ENCODE results near the gene PMFBP1.

Gene PMFBP1, protein sequence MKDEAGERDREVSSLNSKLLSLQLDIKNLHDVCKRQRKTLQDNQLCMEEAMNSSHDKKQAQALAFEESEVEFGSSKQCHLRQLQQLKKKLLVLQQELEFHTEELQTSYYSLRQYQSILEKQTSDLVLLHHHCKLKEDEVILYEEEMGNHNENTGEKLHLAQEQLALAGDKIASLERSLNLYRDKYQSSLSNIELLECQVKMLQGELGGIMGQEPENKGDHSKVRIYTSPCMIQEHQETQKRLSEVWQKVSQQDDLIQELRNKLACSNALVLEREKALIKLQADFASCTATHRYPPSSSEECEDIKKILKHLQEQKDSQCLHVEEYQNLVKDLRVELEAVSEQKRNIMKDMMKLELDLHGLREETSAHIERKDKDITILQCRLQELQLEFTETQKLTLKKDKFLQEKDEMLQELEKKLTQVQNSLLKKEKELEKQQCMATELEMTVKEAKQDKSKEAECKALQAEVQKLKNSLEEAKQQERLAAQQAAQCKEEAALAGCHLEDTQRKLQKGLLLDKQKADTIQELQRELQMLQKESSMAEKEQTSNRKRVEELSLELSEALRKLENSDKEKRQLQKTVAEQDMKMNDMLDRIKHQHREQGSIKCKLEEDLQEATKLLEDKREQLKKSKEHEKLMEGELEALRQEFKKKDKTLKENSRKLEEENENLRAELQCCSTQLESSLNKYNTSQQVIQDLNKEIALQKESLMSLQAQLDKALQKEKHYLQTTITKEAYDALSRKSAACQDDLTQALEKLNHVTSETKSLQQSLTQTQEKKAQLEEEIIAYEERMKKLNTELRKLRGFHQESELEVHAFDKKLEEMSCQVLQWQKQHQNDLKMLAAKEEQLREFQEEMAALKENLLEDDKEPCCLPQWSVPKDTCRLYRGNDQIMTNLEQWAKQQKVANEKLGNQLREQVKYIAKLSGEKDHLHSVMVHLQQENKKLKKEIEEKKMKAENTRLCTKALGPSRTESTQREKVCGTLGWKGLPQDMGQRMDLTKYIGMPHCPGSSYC

GRCh38 chr16:72172105-72173034 is at the start of gene PMFBP1:
Gene PMFBP1, minus strand, starts transcription at chr16:72172155. Its CDS starts 947 bp downstream, at chr16:72171208.
- TF ChIP-seq SUZ12 (IDR thresholded peaks at IDR 0.05; ENCODE audit: extremely low read depth, insufficient read depth, insufficient read length) (no peak), ZNF274 (IDR thresholded peaks at IDR 0.05; ENCODE audit: low read depth, low read length) (no peak), YY1 (IDR thresholded peaks at IDR 0.05; ENCODE audit: insufficient read depth, insufficient read length) (no peak)
- Histone ChIP-seq H3K9ac (ENCODE audit: insufficient read length, low read depth) (no peak within 1 kb of the TSS), H3K9me3 (ENCODE audit: insufficient read depth, low read length) (peaks cover 7% of the 10 kb centered on the region; the same call in 1 of the 2 replicates), H3K27me3 (ENCODE audit: insufficient read depth, insufficient read length) (no peaks in the 10 kb centered on the region), H3K4me1 (ENCODE audit: insufficient read depth, insufficient read length) (no peaks in the 10 kb centered on the region), H3K4me3 (ENCODE audit: insufficient read length, low read depth) (no peak within 1 kb of the TSS), H3K36me3 (ENCODE audit: insufficient read depth, insufficient read length, low read length) (no peaks in the 10 kb centered on the region)
- no peak for DNase-seq (ENCODE audit: low read depth, low spot score)

DNA sequence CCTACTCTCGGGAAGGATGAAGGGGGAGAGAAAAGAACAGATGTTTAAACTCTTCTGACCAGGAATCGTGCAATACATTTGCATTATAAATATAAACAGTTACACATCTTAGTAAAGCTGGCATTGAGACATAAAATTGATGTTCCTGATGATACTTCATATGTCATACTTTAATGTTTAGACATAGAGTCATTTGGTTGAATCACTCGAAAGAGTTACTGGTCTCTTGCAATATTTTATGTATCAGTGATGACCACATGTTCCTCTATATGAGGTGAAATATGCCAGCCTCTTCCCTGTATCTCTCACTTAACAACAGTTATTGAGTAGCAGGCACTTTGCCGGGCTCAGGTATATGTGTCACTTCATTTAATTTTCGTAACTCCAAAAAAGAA is 49.7 kb upstream of the PMFBP1 start:
- Histone ChIP-seq H3K27me3 (ENCODE audit: insufficient read depth, insufficient read length) (no peaks in the 10 kb centered on the region), H3K9me3 (ENCODE audit: insufficient read depth, low read length) (no peaks in the 10 kb centered on the region)
- no peak for DNase-seq (ENCODE audit: low read depth, low spot score)

GRCh38 chr16:72220875-72221629 is 49.1 kb upstream of the PMFBP1 start:
- Histone ChIP-seq H3K9me3 (ENCODE audit: insufficient read depth, low read length) (no peaks in the 10 kb centered on the region), H3K9ac (ENCODE audit: insufficient read length, low read depth) (no peak overlapping the region), H3K36me3 (ENCODE audit: insufficient read depth, insufficient read length, low read length) (no peaks in the 10 kb centered on the region), H3K27me3 (ENCODE audit: insufficient read depth, insufficient read length) (no peaks in the 10 kb centered on the region), H3K4me1 (ENCODE audit: insufficient read depth, insufficient read length) (no peaks in the 10 kb centered on the region), H3K4me3 (ENCODE audit: insufficient read length, low read depth) (no peak overlapping the region)
- TF ChIP-seq YY1 (IDR thresholded peaks at IDR 0.05; ENCODE audit: insufficient read depth, insufficient read length) (no peak), SUZ12 (IDR thresholded peaks at IDR 0.05; ENCODE audit: extremely low read depth, insufficient read depth, insufficient read length) (no peak), ZNF274 (IDR thresholded peaks at IDR 0.05; ENCODE audit: low read depth, low read length) (no peak)
- DNase-seq (ENCODE audit: low read depth, low spot score) = no peak

More for the DNA sequence above, 49.7 kb upstream of the PMFBP1 start:
- H3K4me3 ChIP-seq (ENCODE audit: insufficient read length, low read depth) = no peak overlapping the region
- H3K36me3 ChIP-seq (ENCODE audit: insufficient read depth, insufficient read length, low read length) = no peaks in the 10 kb centered on the region
- no peaks in the 10 kb centered on the region for H3K4me1 ChIP-seq (ENCODE audit: insufficient read depth, insufficient read length)
- no peak overlapping the region for H3K9ac ChIP-seq (ENCODE audit: insufficient read length, low read depth)
- TF ChIP-seq YY1 (IDR thresholded peaks at IDR 0.05; ENCODE audit: insufficient read depth, insufficient read length) (no peak), SUZ12 (IDR thresholded peaks at IDR 0.05; ENCODE audit: extremely low read depth, insufficient read depth, insufficient read length) (no peak), ZNF274 (IDR thresholded peaks at IDR 0.05; ENCODE audit: low read depth, low read length) (no peak)

- H3K4me1 ChIP-seq (ENCODE audit: insufficient read depth, insufficient read length) = no peaks in the 10 kb centered on the region
- H3K4me3 ChIP-seq (ENCODE audit: insufficient read length, low read depth) = no peak overlapping the region
- H3K9ac ChIP-seq (ENCODE audit: insufficient read length, low read depth) = no peak overlapping the region
- no peaks in the 10 kb centered on the region for H3K27me3 ChIP-seq (ENCODE audit: insufficient read depth, insufficient read length)
- 0 out of 2 replicates have a peak, but pooled peaks cover 5% of the 10 kb centered on the region for H3K9me3 ChIP-seq (ENCODE audit: insufficient read depth, low read length)
- DNase-seq (ENCODE audit: low read depth, low spot score) = no peak
- H3K36me3 ChIP-seq (ENCODE audit: insufficient read depth, insufficient read length, low read length) = no peaks in the 10 kb centered on the region
- TF ChIP-seq YY1 (IDR thresholded peaks at IDR 0.05; ENCODE audit: insufficient read depth, insufficient read length) (no peak), ZNF274 (IDR thresholded peaks at IDR 0.05; ENCODE audit: low read depth, low read length) (no peak), SUZ12 (IDR thresholded peaks at IDR 0.05; ENCODE audit: extremely low read depth, insufficient read depth, insufficient read length) (no peak)
Observed at GRCh38 chr16:72219282-72219681, 47.3 kb upstream of the PMFBP1 start.

DNA sequence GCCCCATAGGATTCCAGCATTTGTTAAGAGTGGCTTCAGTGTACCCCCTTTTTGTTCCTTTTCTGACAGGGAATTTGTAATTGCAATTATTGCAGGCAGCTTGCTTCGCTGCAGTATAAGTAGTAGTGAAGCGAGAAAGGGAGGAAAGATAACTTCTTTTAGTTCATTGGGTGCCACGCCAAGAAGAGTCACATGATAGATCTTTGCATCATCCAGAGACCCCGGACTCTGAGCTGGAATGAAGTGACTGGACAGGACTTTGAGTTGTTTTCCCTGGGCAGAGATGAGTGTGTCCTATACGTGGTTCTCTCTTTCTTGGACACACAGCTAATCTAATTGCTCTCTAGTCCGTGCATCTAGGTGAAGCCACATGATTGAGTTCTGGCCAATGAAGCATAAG is 44.8 kb upstream of the PMFBP1 start:
- Histone ChIP-seq H3K4me1 (ENCODE audit: insufficient read depth, insufficient read length) (no peaks in the 10 kb centered on the region), H3K9me3 (ENCODE audit: insufficient read depth, low read length) (0 out of 2 replicates have a peak, but pooled peaks cover 6% of the 10 kb centered on the region), H3K27me3 (ENCODE audit: insufficient read depth, insufficient read length) (no peaks in the 10 kb centered on the region), H3K9ac (ENCODE audit: insufficient read length, low read depth) (no peak overlapping the region), H3K4me3 (ENCODE audit: insufficient read length, low read depth) (no peak overlapping the region), H3K36me3 (ENCODE audit: insufficient read depth, insufficient read length, low read length) (no peaks in the 10 kb centered on the region)
- TF ChIP-seq YY1 (IDR thresholded peaks at IDR 0.05; ENCODE audit: insufficient read depth, insufficient read length) (no peak), ZNF274 (IDR thresholded peaks at IDR 0.05; ENCODE audit: low read depth, low read length) (no peak), SUZ12 (IDR thresholded peaks at IDR 0.05; ENCODE audit: extremely low read depth, insufficient read depth, insufficient read length) (no peak)
- no peak for DNase-seq (ENCODE audit: low read depth, low spot score)

- H3K9me3 ChIP-seq (ENCODE audit: insufficient read depth, low read length) = 0 out of 2 replicates have a peak, but pooled peaks cover 6% of the 10 kb centered on the region
- H3K9ac ChIP-seq (ENCODE audit: insufficient read length, low read depth) = no peak overlapping the region
- TF ChIP-seq SUZ12 (IDR thresholded peaks at IDR 0.05; ENCODE audit: extremely low read depth, insufficient read depth, insufficient read length) (no peak), ZNF274 (IDR thresholded peaks at IDR 0.05; ENCODE audit: low read depth, low read length) (no peak), YY1 (IDR thresholded peaks at IDR 0.05; ENCODE audit: insufficient read depth, insufficient read length) (no peak)
- no peaks in the 10 kb centered on the region for H3K36me3 ChIP-seq (ENCODE audit: insufficient read depth, insufficient read length, low read length)
- DNase-seq (ENCODE audit: low read depth, low spot score) = no peak
- no peaks in the 10 kb centered on the region for H3K27me3 ChIP-seq (ENCODE audit: insufficient read depth, insufficient read length)
- H3K4me1 ChIP-seq (ENCODE audit: insufficient read depth, insufficient read length) = no peaks in the 10 kb centered on the region
- no peak overlapping the region for H3K4me3 ChIP-seq (ENCODE audit: insufficient read length, low read depth)
Observed at GRCh38 chr16:72214821-72215220, 42.9 kb upstream of the PMFBP1 start.

All from NT2/D1 (cell line).